Loucy (cell line): ENCODE results near the gene PDE4DIP.
"Not testable (repeated sequence)": the region's sequence is repeated elsewhere in the genome, so short reads cannot be mapped to it uniquely, and the experiment has no call there.

Experiments
- CTCF ChIP-seq: fragments of 200-600 bp; sonication (generic); conservative IDR thresholded peaks from 2 replicates; pipeline ENCODE4 v1.5.1; 2014; ENCODE audit warnings: mild to moderate bottlenecking, antibody characterized with exemption, low read length
- EZH2phosphoT487 ChIP-seq: fragments of 200-600 bp; IDR thresholded peaks from 2 replicates; pipeline ENCODE4 v1.6.1; 2018; ENCODE audit warnings: antibody characterized with exemption, mild to moderate bottlenecking, moderate library complexity, borderline replicate concordance

- not testable (repeated sequence) for TF ChIP-seq CTCF, EZH2phosphoT487
Observed at GRCh38 chr1:148885219-148885618, 41.0 kb downstream of the PDE4DIP start.
